Measurements from ENCODE around the gene PTDSS2. TPM values are rescaled to one million over a fixed set of nuclear protein-coding genes. Genes with fewer than 3 reads are reported as not detected.

PTDSS2 gene
- total RNA-seq, 1 donor from 2014 or later, result 21.6 TPM

- no peak for FAIRE-seq
- no peak for DNase-seq (ENCODE audit: low spot score in 2 of 2)
Measured at GRCh38 chr11:445765-446588, 4.1 kb upstream of the PTDSS2 start.

GRCh38 chr11:446891-447290 is 3.2 kb upstream of the PTDSS2 start:
- FAIRE-seq (no peak), DNase-seq (ENCODE audit: low spot score in 2 of 2) (no peak)

GRCh38 chr11:447923-448731 is 2.0 kb upstream of the PTDSS2 start:
- FAIRE-seq (no peak), DNase-seq (ENCODE audit: low spot score in 2 of 2) (peak; percentile 95 to 97)

GRCh38 chr11:450809-451451 is 851 bp downstream of the PTDSS2 start:
- DNase-seq (ENCODE audit: low spot score in 2 of 2) (peak; percentile 68 to 71), FAIRE-seq (no peak)

- FAIRE-seq (no peak), DNase-seq (ENCODE audit: low spot score in 2 of 2) (no peak)
Measured at GRCh38 chr11:451738-452137, 1.7 kb downstream of the PTDSS2 start.

GRCh38 chr11:452203-452744 is 2.2 kb downstream of the PTDSS2 start:
- DNase-seq (ENCODE audit: low spot score in 2 of 2) (no peak), FAIRE-seq (no peak)

GRCh38 chr11:452916-453527 is 2.9 kb downstream of the PTDSS2 start:
- DNase-seq (ENCODE audit: low spot score in 2 of 2) (no peak), FAIRE-seq (no peak)

- FAIRE-seq (no peak), DNase-seq (ENCODE audit: low spot score in 2 of 2) (no peak)
Measured at GRCh38 chr11:453564-453963, 3.5 kb downstream of the PTDSS2 start.

- FAIRE-seq (no peak), DNase-seq (ENCODE audit: low spot score in 2 of 2) (no peak)
Measured at GRCh38 chr11:454043-454442, 4.0 kb downstream of the PTDSS2 start.

- no peak for FAIRE-seq
- DNase-seq (ENCODE audit: low spot score in 2 of 2), result no peak
Measured at GRCh38 chr11:454801-455565, 4.9 kb downstream of the PTDSS2 start.

- FAIRE-seq (no peak), DNase-seq (ENCODE audit: low spot score in 2 of 2) (no peak)
Measured at GRCh38 chr11:455566-456147, 5.6 kb downstream of the PTDSS2 start.

- DNase-seq (ENCODE audit: low spot score in 2 of 2), result no peak
- no peak for FAIRE-seq
Measured at GRCh38 chr11:456533-456932, 6.5 kb downstream of the PTDSS2 start.

- FAIRE-seq (no peak), DNase-seq (ENCODE audit: low spot score in 2 of 2) (no peak)
Measured at GRCh38 chr11:457111-457760, 7.2 kb downstream of the PTDSS2 start.

- DNase-seq (ENCODE audit: low spot score in 2 of 2), result no peak
- FAIRE-seq, result no peak
Measured at GRCh38 chr11:459511-460220, 9.6 kb downstream of the PTDSS2 start.

- FAIRE-seq, result no peak
Measured at GRCh38 chr11:460331-461199, 10.5 kb downstream of the PTDSS2 start.

GRCh38 chr11:461626-462025 is 11.5 kb downstream of the PTDSS2 start:
- no peak for DNase-seq (ENCODE audit: low spot score in 2 of 2)
- no peak for FAIRE-seq

More at GRCh38 chr11:460331-461199, 10.5 kb downstream of the PTDSS2 start:
- DNase-seq (ENCODE audit: low spot score in 2 of 2), result no peak
